Natural killer cell (primary cell): ENCODE measurements around the gene PNMA8B. TPM values are rescaled to one million over a fixed set of nuclear protein-coding genes. Genes with fewer than 3 reads are reported as not detected.

Source experiments
- ATAC-seq, 3 donors: fragments of 150-1000 bp in 2 of 3; fragments of 200-7000 bp in 1 of 3; cut with Tn5 transposase; 1 replicate in 1 of 3; 2 replicates in 2 of 3; pipeline ENCODE4 v1.10.0; 2021; ENCODE audit warnings: mild to moderate bottlenecking in 2 of 3, moderate library complexity in 2 of 3
- DNase-seq, 2 donors: peaks; one replicate each; pipeline versions ENCODE4 v3.0.0 to v3.0.0-alpha.2; 2013 to 2021; ENCODE audit warnings: mixed read lengths in 1 of 2
- H3K27ac ChIP-seq: one replicate; pipeline ENCODE4 v1.5.1; 2013; ENCODE audit warnings: mild to moderate bottlenecking, low read length
- H3K27me3 ChIP-seq: one replicate; pipeline ENCODE4 v1.6.1; 2013; ENCODE audit warnings: low read length; ENCODE audit not compliant: control insufficient read depth, insufficient read depth
- H3K36me3 ChIP-seq: one replicate; pipeline ENCODE4 v1.6.1; 2013; ENCODE audit warnings: low read length; ENCODE audit not compliant: control insufficient read depth, insufficient read depth
- H3K4me1 ChIP-seq: one replicate; pipeline ENCODE4 v1.6.1; 2013; ENCODE audit warnings: low read length; ENCODE audit not compliant: control insufficient read depth, insufficient read depth
- H3K4me3 ChIP-seq: one replicate; pipeline ENCODE4 v1.5.1; 2013; ENCODE audit warnings: low read length
- H3K9me3 ChIP-seq: one replicate; pipeline ENCODE4 v1.6.1; 2013; ENCODE audit warnings: low read length; ENCODE audit not compliant: control insufficient read depth, insufficient read depth
- H3K27ac Mint-ChIP-seq, 2 donors: one replicate each; pipeline ENCODE4 v1.8.0; 2022; ENCODE audit warnings: mild to moderate bottlenecking in 2 of 2, mixed read lengths in 2 of 2, moderate library complexity in 1 of 2
- H3K27me3 Mint-ChIP-seq, 2 donors: one replicate each; pipeline ENCODE4 v1.8.0; 2022; ENCODE audit warnings: low read depth in 2 of 2, mixed read lengths in 2 of 2
- H3K36me3 Mint-ChIP-seq: one replicate; pipeline ENCODE4 v1.8.0; 2022; ENCODE audit warnings: mixed read lengths
- H3K4me1 Mint-ChIP-seq, 2 donors: one replicate each; pipeline ENCODE4 v1.8.0; 2022; ENCODE audit warnings: mixed read lengths in 2 of 2
- H3K4me3 Mint-ChIP-seq: one replicate; pipeline ENCODE4 v1.8.0; 2022; ENCODE audit warnings: mild to moderate bottlenecking, moderate library complexity, mixed read lengths
- H3K9me3 Mint-ChIP-seq, 2 donors: one replicate each; pipeline ENCODE4 v1.8.0; 2022; ENCODE audit warnings: mixed read lengths in 2 of 2
- WGBS: methylation state at CpG from one replicate; pipeline ENCODE4 v1.1.7; 2013; ENCODE audit warnings: missing lambda C conversion rate; ENCODE audit not compliant: insufficient coverage; 5-methylcytosine and 5-hydroxymethylcytosine counted together
- intact Hi-C: fragments of 100-400 bp; cut with micrococcal nuclease; formaldehyde crosslinking; loops from one replicate; pipeline ENCODE4 v1.14.2; 2022
- total RNA-seq, 4 donors: library from RNA; stranded (reverse); fragments of 120-200 nt in 1 of 4; gene quantifications; one replicate each; pipeline versions ENCODE4 v1.2.3 to v1.2.4, GENCODE V29; 2013 to 2022
- TF ChIP-seq, protein P1 (sequence below): fragments of 200-600 bp; IDR thresholded peaks from one replicate; pipeline ENCODE4 v1.8.0; 2022; ENCODE audit warnings: antibody characterized with exemption

Gene PNMA8B
- total RNA-seq, 3 donors from 2014 or later (not counting 1 experiment from before 2014, with no cell fraction given) = 0.08 to 0.09 TPM; not detected in 1

DNA sequence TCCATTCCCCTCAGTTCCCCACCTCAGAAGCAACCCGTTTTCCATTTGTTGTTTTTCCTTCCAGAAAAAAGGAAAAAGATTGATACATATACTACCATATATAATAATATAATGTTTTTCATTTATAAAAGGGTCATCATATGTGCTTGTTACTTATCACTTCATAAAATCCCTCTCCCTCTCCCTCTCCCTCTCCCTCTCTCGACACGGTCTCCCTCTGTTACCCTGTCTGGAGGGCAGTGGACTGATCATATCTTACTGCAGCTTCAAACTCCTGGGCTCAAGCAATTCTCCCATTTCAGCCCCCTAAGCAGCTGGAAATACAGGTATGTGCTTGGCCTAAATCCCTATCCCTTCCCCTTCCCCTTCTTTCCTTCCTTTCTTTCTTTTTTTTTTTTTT, 41.4 kb downstream of the PNMA8B start:
- 53% methylated on average over 2 of the region's 3 CpGs for WGBS
- intact Hi-C loops = no loop called here
- TF ChIP-seq, protein P1, sequence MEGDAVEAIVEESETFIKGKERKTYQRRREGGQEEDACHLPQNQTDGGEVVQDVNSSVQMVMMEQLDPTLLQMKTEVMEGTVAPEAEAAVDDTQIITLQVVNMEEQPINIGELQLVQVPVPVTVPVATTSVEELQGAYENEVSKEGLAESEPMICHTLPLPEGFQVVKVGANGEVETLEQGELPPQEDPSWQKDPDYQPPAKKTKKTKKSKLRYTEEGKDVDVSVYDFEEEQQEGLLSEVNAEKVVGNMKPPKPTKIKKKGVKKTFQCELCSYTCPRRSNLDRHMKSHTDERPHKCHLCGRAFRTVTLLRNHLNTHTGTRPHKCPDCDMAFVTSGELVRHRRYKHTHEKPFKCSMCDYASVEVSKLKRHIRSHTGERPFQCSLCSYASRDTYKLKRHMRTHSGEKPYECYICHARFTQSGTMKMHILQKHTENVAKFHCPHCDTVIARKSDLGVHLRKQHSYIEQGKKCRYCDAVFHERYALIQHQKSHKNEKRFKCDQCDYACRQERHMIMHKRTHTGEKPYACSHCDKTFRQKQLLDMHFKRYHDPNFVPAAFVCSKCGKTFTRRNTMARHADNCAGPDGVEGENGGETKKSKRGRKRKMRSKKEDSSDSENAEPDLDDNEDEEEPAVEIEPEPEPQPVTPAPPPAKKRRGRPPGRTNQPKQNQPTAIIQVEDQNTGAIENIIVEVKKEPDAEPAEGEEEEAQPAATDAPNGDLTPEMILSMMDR = no peak
- Mint-ChIP-seq H3K9me3 (peaks cover 0 to 4% of the 10 kb centered on the region in 2 donors), H3K4me3 (no peak overlapping the region), H3K27me3 (peaks cover 20 to 21% of the 10 kb centered on the region in 2 donors), H3K4me1 (no peaks in the 10 kb centered on the region), H3K27ac (no peak overlapping the region), H3K36me3 (no peaks in the 10 kb centered on the region)
- Histone ChIP-seq H3K4me1 (no peaks in the 10 kb centered on the region), H3K9me3 (no peaks in the 10 kb centered on the region), H3K4me3 (no peak overlapping the region), H3K36me3 (no peaks in the 10 kb centered on the region), H3K27me3 (no peaks in the 10 kb centered on the region), H3K27ac (no peak overlapping the region)
- no peak for ATAC-seq
- DNase-seq = no peak

- DNase-seq = no peak
- TF ChIP-seq, protein P1 = no peak
- ATAC-seq = no peak
- 81% methylated on average over 6 of the region's 6 CpGs for WGBS
- H3K27ac Mint-ChIP-seq = no peak overlapping the region
- intact Hi-C loops = no loop called here
- Histone ChIP-seq H3K36me3 (no peaks in the 10 kb centered on the region), H3K27ac (no peak overlapping the region), H3K9me3 (no peaks in the 10 kb centered on the region), H3K4me3 (no peak overlapping the region), H3K4me1 (no peaks in the 10 kb centered on the region), H3K27me3 (no peaks in the 10 kb centered on the region)
- H3K27me3 Mint-ChIP-seq = peaks cover 16 to 21% of the 10 kb centered on the region in 2 donors
- H3K9me3 Mint-ChIP-seq = peaks cover 0 to 4% of the 10 kb centered on the region in 2 donors
- H3K4me1 Mint-ChIP-seq = no peaks in the 10 kb centered on the region
- H3K4me3 Mint-ChIP-seq = no peak overlapping the region
- H3K36me3 Mint-ChIP-seq = no peaks in the 10 kb centered on the region
Observed at GRCh38 chr19:46453661-46454060, 42.0 kb downstream of the PNMA8B start.

- H3K4me1 Mint-ChIP-seq = no peaks in the 10 kb centered on the region
- ATAC-seq (no peak), DNase-seq (no peak)
- H3K9me3 Mint-ChIP-seq = peaks cover 0 to 4% of the 10 kb centered on the region in 2 donors
- no peak overlapping the region for H3K27ac ChIP-seq
- H3K27me3 Mint-ChIP-seq = peaks cover 13% of the 10 kb centered on the region in 2 donors
- no peak overlapping the region for H3K27ac Mint-ChIP-seq
- intact Hi-C loops = no loop called here
- H3K4me3 ChIP-seq = no peak overlapping the region
- H3K4me3 Mint-ChIP-seq = no peak overlapping the region
- H3K36me3 Mint-ChIP-seq = no peaks in the 10 kb centered on the region
- 51% methylated on average over 4 of the region's 4 CpGs for WGBS
- H3K4me1 ChIP-seq = no peaks in the 10 kb centered on the region
- no peaks in the 10 kb centered on the region for H3K9me3 ChIP-seq
- no peaks in the 10 kb centered on the region for H3K36me3 ChIP-seq
- TF ChIP-seq, protein P1 = no peak
- H3K27me3 ChIP-seq = peaks cover 2% of the 10 kb centered on the region
Observed at GRCh38 chr19:46452186-46452585, 43.5 kb downstream of the PNMA8B start.

GRCh38 chr19:46451352-46451751, 44.3 kb downstream of the PNMA8B start:
- peaks cover 0 to 4% of the 10 kb centered on the region in 2 donors for H3K9me3 Mint-ChIP-seq
- H3K27me3 Mint-ChIP-seq = peaks cover 10 to 13% of the 10 kb centered on the region in 2 donors
- Histone ChIP-seq H3K27me3 (peaks cover 2% of the 10 kb centered on the region), H3K4me3 (no peak overlapping the region), H3K36me3 (no peaks in the 10 kb centered on the region), H3K4me1 (no peaks in the 10 kb centered on the region), H3K9me3 (no peaks in the 10 kb centered on the region), H3K27ac (no peak overlapping the region)
- no peak overlapping the region for H3K27ac Mint-ChIP-seq
- intact Hi-C loops = no loop called here
- TF ChIP-seq, protein P1 = no peak
- ATAC-seq (no peak), DNase-seq (no peak)
- no peak overlapping the region for H3K4me3 Mint-ChIP-seq
- no peaks in the 10 kb centered on the region for H3K4me1 Mint-ChIP-seq
- H3K36me3 Mint-ChIP-seq = no peaks in the 10 kb centered on the region
- WGBS = 85% methylated on average over 5 of the region's 6 CpGs
